GM18517 (cell line): ENCODE measurements around the gene BTBD9.

ENCODE experiments used
- ATAC-seq: cut with Tn5 transposase; IDR thresholded peaks from one replicate; pipeline ENCODE4 v1.9.1; 2021; ENCODE audit warnings: mild to moderate bottlenecking, moderate library complexity; ENCODE audit not compliant: unreplicated experiment

BTBD9 gene

GRCh38 chr6:38185244-38185643 lies 454.5 kb downstream of the BTBD9 start:
- ATAC-seq, result no peak

- ATAC-seq, result no peak
Measured at GRCh38 chr6:38184585-38185080, 455.1 kb downstream of the BTBD9 start.

GRCh38 chr6:38183856-38184584 lies 455.7 kb downstream of the BTBD9 start:
- ATAC-seq, result no peak

GRCh38 chr6:38182426-38182825 lies 457.3 kb downstream of the BTBD9 start:
- no peak for ATAC-seq

- ATAC-seq, result no peak
Measured at GRCh38 chr6:38180586-38180985, 459.1 kb downstream of the BTBD9 start.

- no peak for ATAC-seq
Measured at GRCh38 chr6:38179794-38180430, 459.8 kb downstream of the BTBD9 start.

GRCh38 chr6:38179300-38179699 lies 460.4 kb downstream of the BTBD9 start:
- no peak for ATAC-seq

GRCh38 chr6:38178584-38178886 lies 461.2 kb downstream of the BTBD9 start:
- no peak for ATAC-seq

GRCh38 chr6:38177882-38178583 lies 461.7 kb downstream of the BTBD9 start:
- no peak for ATAC-seq

GRCh38 chr6:38176797-38177751 lies 462.7 kb downstream of the BTBD9 start:
- ATAC-seq, result no peak

- ATAC-seq, result no peak
Measured at GRCh38 chr6:38175786-38176185, 463.9 kb downstream of the BTBD9 start.

GRCh38 chr6:38174806-38175495 lies 464.8 kb downstream of the BTBD9 start:
- ATAC-seq, result no peak

- ATAC-seq, result no peak
Measured at GRCh38 chr6:38174315-38174714, 465.4 kb downstream of the BTBD9 start.

GRCh38 chr6:38173909-38174308 lies 465.8 kb downstream of the BTBD9 start:
- ATAC-seq, result no peak

- no peak for ATAC-seq
Measured at GRCh38 chr6:38172739-38173410, 466.9 kb downstream of the BTBD9 start.

GRCh38 chr6:38171997-38172738 lies 467.6 kb downstream of the BTBD9 start:
- ATAC-seq, result no peak

GRCh38 chr6:38170666-38171355 lies 468.9 kb downstream of the BTBD9 start:
- ATAC-seq, result no peak

GRCh38 chr6:38169977-38170526 lies 469.7 kb downstream of the BTBD9 start:
- no peak for ATAC-seq
